ENCODE data around the gene IFIT5.
A peak's percentile ranks its signal among the peaks of the same experiment; 100 is the strongest.
"Not testable (repeated sequence)": the region's sequence is repeated elsewhere in the genome, so short reads cannot be mapped to it uniquely, and the experiment has no call there.

Gene IFIT5

DNA sequence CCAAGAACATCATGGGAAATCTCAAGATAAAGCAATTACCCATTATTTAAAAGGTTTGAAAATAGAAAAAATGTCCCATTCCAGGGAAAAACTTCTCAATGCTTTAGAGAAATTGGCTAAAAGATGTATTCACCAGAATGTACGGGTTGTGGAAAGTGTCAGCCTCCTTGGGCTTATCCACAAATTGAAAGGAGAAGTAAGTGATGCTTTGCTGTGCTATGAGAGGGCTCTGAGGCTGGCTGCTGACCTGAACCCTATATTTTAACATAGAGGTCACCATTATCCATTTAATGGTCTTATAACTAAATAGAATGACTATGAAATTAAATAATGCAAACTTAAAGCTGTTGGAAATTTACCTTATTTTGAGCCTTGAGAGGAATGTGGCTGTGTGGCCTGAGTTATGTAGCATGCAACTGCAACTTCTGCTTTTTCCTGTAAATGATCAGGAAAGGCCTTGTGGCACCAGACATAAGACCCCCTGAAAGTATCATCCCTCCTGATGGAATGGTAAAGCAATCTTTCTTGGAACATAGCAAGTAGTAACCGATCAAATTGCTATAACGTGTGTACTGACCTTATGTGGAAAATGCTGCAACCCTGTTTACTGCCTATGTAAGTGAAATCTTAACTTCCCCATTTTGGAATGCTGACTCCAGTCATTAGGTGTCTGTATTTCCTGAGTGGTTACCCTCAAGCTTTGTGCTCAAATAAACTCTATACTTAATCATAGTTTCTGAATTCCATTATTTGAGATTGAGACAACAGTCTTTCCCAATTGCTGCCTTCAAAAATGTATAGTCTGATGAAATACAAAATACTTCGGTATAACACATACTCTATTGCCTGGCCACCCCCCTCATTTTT is 29.7 kb upstream of the IFIT5 start:
- no peak overlapping the region for H3K4me3 ChIP-seq (ENCODE audit: low read length)
- H3K36me3 ChIP-seq (ENCODE audit: insufficient read depth, low read length) = no peaks in the 10 kb centered on the region
- no peak overlapping the region for H2AFZ ChIP-seq (ENCODE audit: low read depth, low read length)
- no peaks in the 10 kb centered on the region for H3K9me3 ChIP-seq (ENCODE audit: low read length)
- no peaks in the 10 kb centered on the region for H3K27me3 ChIP-seq (ENCODE audit: insufficient read depth, low read length)
- no peaks in the 10 kb centered on the region for H3K4me1 ChIP-seq (ENCODE audit: insufficient read depth, low read length)

DNA sequence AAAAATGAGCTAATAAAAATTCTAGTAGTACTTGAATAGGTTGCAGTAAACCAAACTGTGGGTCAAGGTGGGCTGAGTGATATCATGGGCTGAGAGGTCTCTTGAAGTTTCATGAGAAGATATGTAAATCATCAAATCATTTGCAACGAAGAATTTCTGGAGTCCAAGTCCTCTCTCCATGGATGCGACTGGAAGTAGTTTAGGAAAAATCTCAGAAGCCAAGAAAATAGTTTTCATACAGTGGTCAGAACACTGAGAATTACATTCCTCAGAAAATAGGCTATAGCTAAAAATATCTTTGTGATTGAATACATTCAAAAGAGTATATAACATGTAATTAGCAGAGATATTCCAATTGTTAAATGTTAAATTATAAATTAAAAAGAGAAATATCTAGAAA is 25.6 kb upstream of the IFIT5 start:
- H3K27me3 ChIP-seq (ENCODE audit: insufficient read depth, low read length) = no peaks in the 10 kb centered on the region

DNA sequence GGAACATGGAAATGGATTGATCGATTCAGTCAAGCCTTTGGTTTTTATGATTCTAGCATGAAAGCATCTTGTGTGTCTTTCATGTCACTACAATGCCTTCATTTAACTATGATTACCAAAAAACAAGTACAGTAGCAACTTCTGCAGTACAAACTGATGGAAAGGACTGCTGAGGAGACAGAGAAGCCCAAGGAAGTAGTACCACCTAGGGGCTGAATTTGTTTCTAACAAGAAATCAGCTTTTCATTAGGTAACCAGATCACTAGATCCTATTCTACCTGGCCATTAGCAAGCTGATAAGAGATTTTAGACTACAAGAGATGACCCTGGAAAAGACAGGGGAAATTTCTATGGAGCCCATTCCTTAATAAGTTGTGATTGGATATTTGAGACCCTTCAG is 25.1 kb upstream of the IFIT5 start:
- Histone ChIP-seq H3K4me1 (ENCODE audit: insufficient read depth, low read length) (peaks cover 9% of the 10 kb centered on the region), H3K36me3 (ENCODE audit: insufficient read depth, low read length) (no peaks in the 10 kb centered on the region), H2AFZ (ENCODE audit: low read depth, low read length) (no peak overlapping the region), H3K27me3 (ENCODE audit: insufficient read depth, low read length) (no peaks in the 10 kb centered on the region), H3K4me3 (ENCODE audit: low read length) (no peak overlapping the region), H3K9me3 (ENCODE audit: low read length) (no peaks in the 10 kb centered on the region)

More for the DNA sequence above, 25.6 kb upstream of the IFIT5 start:
- Histone ChIP-seq H3K9me3 (ENCODE audit: low read length) (no peaks in the 10 kb centered on the region), H3K36me3 (ENCODE audit: insufficient read depth, low read length) (no peaks in the 10 kb centered on the region), H3K4me1 (ENCODE audit: insufficient read depth, low read length) (peaks cover 9% of the 10 kb centered on the region), H2AFZ (ENCODE audit: low read depth, low read length) (no peak overlapping the region), H3K4me3 (ENCODE audit: low read length) (no peak overlapping the region)

DNA sequence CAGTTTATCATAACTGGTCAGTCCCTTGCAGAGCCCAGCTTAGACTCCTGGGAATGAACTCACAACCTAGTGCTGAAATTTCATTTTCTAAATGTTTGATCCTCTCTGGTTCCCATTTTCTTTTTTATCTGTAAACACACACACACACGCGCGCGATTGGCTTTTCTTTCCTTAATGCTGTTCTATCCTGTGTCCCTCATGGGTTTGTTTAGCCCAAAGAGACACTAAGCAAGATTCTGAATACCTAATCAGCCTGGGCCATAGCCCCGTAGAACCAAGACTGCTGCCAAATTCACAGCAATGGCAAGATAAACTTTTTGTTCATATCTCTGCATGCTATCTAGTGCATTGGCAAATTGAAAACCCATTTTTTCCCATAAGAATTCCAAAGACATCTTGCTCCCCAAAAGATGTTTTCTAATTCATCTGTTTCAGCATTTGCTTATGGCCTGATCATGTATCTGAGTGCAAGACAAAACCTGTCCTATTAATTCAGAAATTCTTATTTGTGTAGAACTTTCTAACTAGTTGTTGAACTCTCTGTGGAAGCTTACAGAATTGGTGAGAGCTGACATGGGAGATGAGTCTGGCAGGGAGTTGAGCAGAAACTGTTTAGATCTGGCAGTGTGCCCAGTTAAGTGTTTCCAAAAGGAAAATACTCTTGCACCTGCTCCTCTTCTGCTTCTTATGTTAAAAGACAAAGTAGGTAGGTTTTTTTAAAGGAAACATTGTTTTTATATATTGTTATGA is 23.7 kb upstream of the IFIT5 start:
- Histone ChIP-seq H3K9me3 (ENCODE audit: low read length) (no peaks in the 10 kb centered on the region), H2AFZ (ENCODE audit: low read depth, low read length) (no peak overlapping the region), H3K4me3 (ENCODE audit: low read length) (no peak overlapping the region), H3K4me1 (ENCODE audit: insufficient read depth, low read length) (peaks cover 9% of the 10 kb centered on the region), H3K36me3 (ENCODE audit: insufficient read depth, low read length) (no peaks in the 10 kb centered on the region), H3K27me3 (ENCODE audit: insufficient read depth, low read length) (no peaks in the 10 kb centered on the region)

DNA sequence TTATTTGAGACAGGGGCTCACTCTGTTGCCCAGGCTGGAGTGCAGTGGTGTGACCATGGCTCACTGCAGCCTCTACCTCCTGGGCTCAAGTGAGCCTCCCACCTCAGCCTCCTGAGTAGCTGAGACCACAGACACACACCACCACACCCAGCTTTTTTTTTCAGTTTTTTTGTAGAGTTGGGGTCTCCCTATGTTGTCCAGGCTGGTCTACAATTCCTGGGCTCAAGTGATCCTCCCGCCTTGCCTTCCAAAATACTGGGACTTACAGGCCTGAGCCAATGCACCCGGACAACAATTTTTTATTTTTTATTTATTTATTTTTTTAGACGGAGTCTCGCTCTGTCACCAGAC is 23.2 kb upstream of the IFIT5 start:
- H3K4me1 ChIP-seq (ENCODE audit: insufficient read depth, low read length); H3K27me3 ChIP-seq (ENCODE audit: insufficient read depth, low read length); H3K4me3 ChIP-seq (ENCODE audit: low read length); H3K36me3 ChIP-seq (ENCODE audit: insufficient read depth, low read length); H3K9me3 ChIP-seq (ENCODE audit: low read length); H2AFZ ChIP-seq (ENCODE audit: low read depth, low read length): not testable (repeated sequence)

DNA sequence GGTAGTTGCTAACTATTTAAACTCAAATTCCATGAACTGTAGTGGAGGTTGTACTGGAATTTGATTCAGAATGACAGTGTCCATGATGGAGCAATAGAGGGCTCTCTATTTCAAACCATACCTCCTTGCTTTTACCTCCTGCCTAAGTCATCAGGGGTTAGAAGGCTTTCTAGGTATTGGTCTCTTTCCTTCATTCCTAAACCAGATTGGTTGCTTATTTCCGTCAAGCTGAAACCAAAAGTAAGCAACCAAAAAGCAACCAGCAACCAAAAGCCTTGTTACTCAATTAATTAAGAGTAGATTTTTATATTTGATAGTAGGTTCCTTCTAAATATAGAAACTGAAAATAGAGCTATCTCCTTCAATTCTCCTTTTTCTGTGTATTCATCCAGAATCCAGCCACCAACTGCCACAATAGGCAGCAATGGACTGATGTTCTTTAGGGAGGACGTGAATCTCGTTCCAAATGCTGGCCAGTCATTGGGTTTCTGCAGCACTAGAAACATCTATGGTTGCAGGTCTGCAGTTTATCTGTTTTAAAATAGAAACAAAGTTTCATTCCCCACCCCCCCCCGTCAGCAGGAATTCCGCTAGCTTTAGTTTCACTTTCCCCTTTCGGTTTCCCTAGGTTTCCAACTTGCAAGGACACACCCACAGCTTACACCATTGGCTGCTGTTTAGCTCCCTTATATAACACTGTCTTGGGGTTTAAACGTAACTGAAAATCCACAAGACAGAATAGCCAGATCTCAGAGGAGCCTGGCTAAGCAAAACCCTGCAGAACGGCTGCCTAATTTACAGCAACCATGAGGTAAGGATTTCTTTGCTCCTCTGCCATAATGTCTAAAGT is 22.2 kb upstream of the IFIT5 start, which contains the start of gene IFIT1:
IFIT1 (plus strand) TSS at position 717 of the 850 bp plus-strand sequence; CDS start at position 807, 90 bp downstream.
- Histone ChIP-seq H3K36me3 (ENCODE audit: insufficient read depth, low read length) (no peaks in the 10 kb centered on the region), H3K27me3 (ENCODE audit: insufficient read depth, low read length) (no peaks in the 10 kb centered on the region), H3K4me1 (ENCODE audit: insufficient read depth, low read length) (peaks cover 9% of the 10 kb centered on the region), H2AFZ (ENCODE audit: low read depth, low read length) (peak within 1 kb of the TSS; percentile 90), H3K9me3 (ENCODE audit: low read length) (no peaks in the 10 kb centered on the region), H3K4me3 (ENCODE audit: low read length) (peak within 1 kb of the TSS; percentile 54)

DNA sequence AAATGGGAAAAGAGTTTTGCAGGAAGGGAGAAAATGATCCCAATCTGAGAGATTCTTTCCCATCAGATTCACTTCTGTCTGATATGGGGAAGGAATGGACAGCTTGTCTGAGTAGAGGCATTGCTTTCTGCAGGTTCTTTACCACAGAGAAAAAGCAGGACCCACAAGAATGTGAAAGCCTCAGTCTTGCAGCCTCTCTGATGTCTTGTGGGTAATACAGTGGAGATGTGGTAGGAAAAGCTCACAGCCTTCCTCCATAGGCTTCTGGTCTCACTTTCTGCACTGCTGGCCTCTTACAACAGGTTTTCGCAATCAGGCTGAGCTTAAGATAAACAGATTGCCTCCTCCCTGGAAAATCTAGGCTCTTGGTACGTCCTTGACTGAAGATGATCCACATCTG is 21.4 kb upstream of the IFIT5 start:
- Histone ChIP-seq H3K27me3 (ENCODE audit: insufficient read depth, low read length) (no peaks in the 10 kb centered on the region), H3K4me3 (ENCODE audit: low read length) (peak overlapping the region; percentile 54), H3K9me3 (ENCODE audit: low read length) (no peaks in the 10 kb centered on the region), H3K4me1 (ENCODE audit: insufficient read depth, low read length) (peaks cover 11% of the 10 kb centered on the region), H2AFZ (ENCODE audit: low read depth, low read length) (peak overlapping the region; percentile 90), H3K36me3 (ENCODE audit: insufficient read depth, low read length) (no peaks in the 10 kb centered on the region)

DNA sequence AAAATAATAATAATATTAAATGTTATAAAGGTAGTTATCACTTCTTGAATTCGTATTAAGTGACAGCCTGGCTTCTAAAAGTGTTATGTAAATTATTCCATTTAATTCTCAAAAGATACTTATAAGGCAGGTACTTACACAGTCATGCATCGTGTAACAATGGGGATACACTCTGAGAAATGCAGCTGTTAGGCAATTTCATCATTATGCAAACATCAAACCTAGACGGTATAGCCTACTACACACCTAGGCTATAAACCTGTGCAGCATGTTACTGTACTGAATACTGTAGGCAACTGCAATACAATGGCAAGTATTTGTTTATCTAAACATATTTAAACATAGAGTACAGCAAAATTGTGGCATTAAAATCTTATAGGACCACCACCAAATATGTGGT is 20.5 kb upstream of the IFIT5 start:
- H3K36me3 ChIP-seq (ENCODE audit: insufficient read depth, low read length) = no peaks in the 10 kb centered on the region
- no peak overlapping the region for H2AFZ ChIP-seq (ENCODE audit: low read depth, low read length)
- peaks cover 12% of the 10 kb centered on the region for H3K4me1 ChIP-seq (ENCODE audit: insufficient read depth, low read length)
- H3K4me3 ChIP-seq (ENCODE audit: low read length) = no peak overlapping the region
- no peaks in the 10 kb centered on the region for H3K27me3 ChIP-seq (ENCODE audit: insufficient read depth, low read length)
- no peaks in the 10 kb centered on the region for H3K9me3 ChIP-seq (ENCODE audit: low read length)

DNA sequence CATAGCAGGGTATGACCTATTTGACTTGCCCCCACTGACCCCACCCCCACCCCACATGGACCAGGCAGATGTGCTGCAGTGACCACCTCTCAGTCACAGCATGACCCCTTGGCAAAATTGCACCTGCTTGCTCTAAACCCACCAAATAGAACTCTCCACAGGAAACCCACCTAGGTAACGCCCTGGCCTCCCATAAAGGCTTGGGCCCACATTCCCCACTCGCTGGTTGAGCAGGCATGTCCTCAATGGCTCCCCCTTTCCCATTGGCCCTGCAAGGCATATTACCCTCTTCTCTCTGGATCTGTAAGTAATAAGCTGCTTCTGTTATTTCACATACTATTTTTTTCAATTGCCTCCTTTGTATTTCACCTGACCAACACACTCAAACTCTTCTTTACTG is 19.2 kb upstream of the IFIT5 start:
- Histone ChIP-seq H3K9me3 (ENCODE audit: low read length) (no peaks in the 10 kb centered on the region), H3K4me3 (ENCODE audit: low read length) (no peak overlapping the region), H3K36me3 (ENCODE audit: insufficient read depth, low read length) (no peaks in the 10 kb centered on the region), H3K4me1 (ENCODE audit: insufficient read depth, low read length) (peaks cover 12% of the 10 kb centered on the region), H3K27me3 (ENCODE audit: insufficient read depth, low read length) (no peaks in the 10 kb centered on the region), H2AFZ (ENCODE audit: low read depth, low read length) (no peak overlapping the region)

DNA sequence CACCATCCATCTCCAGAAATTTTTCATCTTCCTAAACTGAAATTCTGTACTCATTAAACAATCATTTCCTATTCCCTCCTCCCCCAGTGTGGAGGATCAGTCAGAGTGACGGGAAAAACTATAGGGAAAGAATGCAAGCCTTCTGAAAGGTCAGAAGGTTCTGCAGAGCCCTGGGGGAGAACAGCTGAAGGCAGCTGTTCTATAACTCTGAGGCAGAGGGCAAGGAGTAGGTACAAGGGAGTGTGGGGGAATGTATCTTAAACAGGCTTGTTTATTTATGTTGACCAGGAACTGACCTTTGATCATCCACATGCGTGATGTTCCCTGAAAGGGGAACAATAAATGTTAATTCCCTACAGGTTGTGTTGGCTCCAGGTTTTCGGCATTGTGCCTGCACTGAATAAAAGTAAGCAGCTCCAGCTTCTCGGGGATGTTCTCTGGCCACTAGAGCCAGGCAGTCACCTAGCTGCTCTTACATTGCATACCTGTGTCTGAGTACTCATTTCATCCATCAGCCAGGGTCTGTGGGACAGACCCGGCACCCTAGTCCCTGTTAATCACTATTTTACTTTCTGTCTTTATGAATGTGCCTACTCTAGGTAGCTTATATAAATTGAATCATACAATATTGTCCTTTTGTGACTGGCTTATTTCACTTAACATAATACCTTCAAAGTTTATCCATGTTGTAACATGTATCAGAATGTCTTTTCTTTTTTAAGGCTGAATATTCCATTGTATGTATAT is 16.2 kb upstream of the IFIT5 start:
- Histone ChIP-seq H3K4me1 (ENCODE audit: insufficient read depth, low read length) (peaks cover 3% of the 10 kb centered on the region), H3K36me3 (ENCODE audit: insufficient read depth, low read length) (no peaks in the 10 kb centered on the region)

DNA sequence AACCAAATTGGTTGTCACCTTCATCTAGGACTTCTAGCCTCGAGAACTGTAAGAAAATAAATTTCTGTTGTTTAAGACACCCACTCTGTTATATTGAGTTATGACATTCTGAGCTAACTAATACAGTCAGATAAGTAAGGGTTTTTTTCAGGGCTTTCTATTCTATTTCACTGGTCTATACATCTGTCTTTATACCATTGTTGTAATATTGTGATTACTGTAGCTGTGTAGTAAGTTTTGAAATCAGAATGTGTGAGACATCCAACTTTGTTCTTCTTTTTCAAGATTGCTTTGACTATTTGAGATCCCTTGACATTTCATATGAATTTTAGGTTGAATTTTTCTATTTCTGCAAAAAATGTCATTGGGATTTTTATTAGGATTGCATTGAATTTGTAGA is 14.4 kb upstream of the IFIT5 start:
- H3K4me1 ChIP-seq (ENCODE audit: insufficient read depth, low read length) = peaks cover 3% of the 10 kb centered on the region
- no peak overlapping the region for H2AFZ ChIP-seq (ENCODE audit: low read depth, low read length)
- H3K4me3 ChIP-seq (ENCODE audit: low read length) = no peak overlapping the region
- H3K27me3 ChIP-seq (ENCODE audit: insufficient read depth, low read length) = no peaks in the 10 kb centered on the region
- H3K9me3 ChIP-seq (ENCODE audit: low read length) = no peaks in the 10 kb centered on the region
- no peaks in the 10 kb centered on the region for H3K36me3 ChIP-seq (ENCODE audit: insufficient read depth, low read length)

More for the DNA sequence above, 16.2 kb upstream of the IFIT5 start:
- H3K4me3 ChIP-seq (ENCODE audit: low read length) = no peak overlapping the region
- H3K9me3 ChIP-seq (ENCODE audit: low read length) = no peaks in the 10 kb centered on the region
- H2AFZ ChIP-seq (ENCODE audit: low read depth, low read length) = no peak overlapping the region
- H3K27me3 ChIP-seq (ENCODE audit: insufficient read depth, low read length) = no peaks in the 10 kb centered on the region

DNA sequence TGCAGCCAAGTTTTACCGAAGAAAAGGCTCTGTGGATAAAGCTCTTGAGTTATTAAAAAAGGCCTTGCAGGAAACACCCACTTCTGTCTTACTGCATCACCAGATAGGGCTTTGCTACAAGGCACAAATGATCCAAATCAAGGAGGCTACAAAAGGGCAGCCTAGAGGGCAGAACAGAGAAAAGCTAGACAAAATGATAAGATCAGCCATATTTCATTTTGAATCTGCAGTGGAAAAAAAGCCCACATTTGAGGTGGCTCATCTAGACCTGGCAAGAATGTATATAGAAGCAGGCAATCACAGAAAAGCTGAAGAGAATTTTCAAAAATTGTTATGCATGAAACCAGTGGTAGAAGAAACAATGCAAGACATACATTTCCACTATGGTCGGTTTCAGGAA is 11.3 kb upstream of the IFIT5 start:
- H3K27me3 ChIP-seq (ENCODE audit: insufficient read depth, low read length) = no peaks in the 10 kb centered on the region
- no peak overlapping the region for H3K4me3 ChIP-seq (ENCODE audit: low read length)
- peaks cover under 1% of the 10 kb centered on the region for H3K4me1 ChIP-seq (ENCODE audit: insufficient read depth, low read length)
- no peaks in the 10 kb centered on the region for H3K9me3 ChIP-seq (ENCODE audit: low read length)
- no peaks in the 10 kb centered on the region for H3K36me3 ChIP-seq (ENCODE audit: insufficient read depth, low read length)
- H2AFZ ChIP-seq (ENCODE audit: low read depth, low read length) = no peak overlapping the region

All from neuron (in vitro differentiated cells).